GM18868 (cell line): ENCODE data around the gene ACOT9.
"Not testable (repeated sequence)": the region's sequence is repeated elsewhere in the genome, so short reads cannot be mapped to it uniquely, and the experiment has no call there.

Experiments used
- ATAC-seq: cut with Tn5 transposase; IDR thresholded peaks from one replicate; pipeline ENCODE4 v1.9.1; 2021; ENCODE audit warnings: mild to moderate bottlenecking, moderate library complexity; ENCODE audit not compliant: unreplicated experiment

The ACOT9 gene, protein sequence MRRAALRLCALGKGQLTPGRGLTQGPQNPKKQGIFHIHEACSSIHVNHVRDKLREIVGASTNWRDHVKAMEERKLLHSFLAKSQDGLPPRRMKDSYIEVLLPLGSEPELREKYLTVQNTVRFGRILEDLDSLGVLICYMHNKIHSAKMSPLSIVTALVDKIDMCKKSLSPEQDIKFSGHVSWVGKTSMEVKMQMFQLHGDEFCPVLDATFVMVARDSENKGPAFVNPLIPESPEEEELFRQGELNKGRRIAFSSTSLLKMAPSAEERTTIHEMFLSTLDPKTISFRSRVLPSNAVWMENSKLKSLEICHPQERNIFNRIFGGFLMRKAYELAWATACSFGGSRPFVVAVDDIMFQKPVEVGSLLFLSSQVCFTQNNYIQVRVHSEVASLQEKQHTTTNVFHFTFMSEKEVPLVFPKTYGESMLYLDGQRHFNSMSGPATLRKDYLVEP

DNA sequence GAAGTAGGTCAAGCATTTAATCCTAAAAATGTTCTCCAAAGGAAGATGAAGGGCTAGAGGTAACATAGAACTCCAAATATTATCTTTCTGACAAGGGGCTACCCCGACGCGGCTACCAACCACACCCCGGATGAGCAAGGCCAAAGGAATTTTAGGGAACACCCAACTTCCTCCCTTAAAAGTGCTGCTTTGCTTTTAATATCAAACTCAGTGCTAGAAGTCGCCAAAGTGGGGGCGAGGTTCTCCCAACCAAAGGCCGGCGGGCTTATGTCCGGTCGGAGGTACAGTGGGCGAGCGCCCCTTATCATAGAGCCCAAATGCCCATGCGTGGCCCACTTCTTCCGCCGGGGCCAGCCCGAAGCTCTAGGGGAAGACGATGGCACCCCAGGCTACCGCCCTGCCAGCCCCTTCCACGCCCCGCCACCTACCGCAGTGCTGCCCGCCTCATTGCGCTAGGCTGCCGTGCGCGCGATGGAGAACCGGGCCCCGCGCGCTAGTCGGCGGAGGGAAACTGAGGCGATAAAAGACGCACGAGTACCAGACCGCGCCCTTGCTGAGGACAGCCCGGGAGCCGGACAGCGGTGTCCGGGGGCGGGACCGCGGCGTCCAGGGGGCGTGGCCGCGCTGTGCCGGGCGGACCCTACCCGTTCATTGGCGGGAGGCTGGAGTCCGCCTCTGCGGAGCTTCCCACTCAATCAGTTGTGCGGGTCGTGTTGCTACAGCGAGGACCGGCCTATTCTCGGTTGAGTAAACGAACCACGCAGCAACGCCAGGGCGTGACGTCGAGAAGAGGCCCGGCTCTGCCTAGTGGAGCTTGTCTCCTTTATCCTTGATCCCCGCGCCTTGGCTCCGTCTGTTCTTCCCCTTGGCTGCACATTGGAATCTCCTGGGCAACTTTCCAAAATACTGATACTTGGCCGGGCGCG, at the start of gene ACOT9:
TSS of gene ACOT9 (minus strand) at position 580 of the 926 bp plus-strand sequence. CDS start at position 448, 132 bp downstream.
- ATAC-seq, result peak; percentile 96

GRCh38 chrX:23790155-23790497, 47.0 kb upstream of the ACOT9 start:
- ATAC-seq, result no peak

DNA sequence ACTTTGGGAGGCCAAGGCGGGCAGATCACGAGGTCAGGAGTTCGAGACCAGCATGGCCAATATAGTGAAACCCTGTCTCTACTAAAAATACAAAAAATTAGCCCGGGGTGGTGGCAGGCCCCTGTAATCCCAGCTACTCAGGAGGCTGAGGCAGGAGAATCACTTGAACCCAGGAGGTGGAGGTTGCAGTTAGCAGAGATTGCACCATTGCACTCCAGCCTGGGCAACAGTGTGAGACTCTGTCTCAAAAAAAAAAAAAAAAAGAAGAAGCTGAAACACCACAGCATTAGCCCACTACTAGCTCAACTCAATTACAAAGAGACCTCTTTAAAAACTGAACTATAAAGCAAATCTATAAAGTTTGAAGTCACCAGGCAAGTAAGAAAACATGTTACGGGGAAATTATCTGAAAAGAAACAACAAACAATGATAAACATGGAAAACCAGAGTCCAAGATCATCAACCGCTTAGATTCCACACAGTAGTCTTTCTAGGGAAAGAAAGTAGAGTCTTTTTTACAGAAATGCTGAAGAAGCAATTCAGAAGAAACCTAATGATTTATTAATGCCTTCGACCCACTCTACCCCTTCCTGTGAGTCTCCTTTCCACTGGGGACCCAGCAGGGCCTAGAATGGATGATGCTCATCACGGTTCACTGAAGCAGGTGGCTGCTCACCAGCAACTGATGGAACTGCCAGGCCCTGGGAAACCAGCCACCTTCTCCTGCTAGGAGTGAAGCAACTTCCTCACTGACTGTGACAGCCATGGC, 46.5 kb upstream of the ACOT9 start:
- ATAC-seq, result no peak

DNA sequence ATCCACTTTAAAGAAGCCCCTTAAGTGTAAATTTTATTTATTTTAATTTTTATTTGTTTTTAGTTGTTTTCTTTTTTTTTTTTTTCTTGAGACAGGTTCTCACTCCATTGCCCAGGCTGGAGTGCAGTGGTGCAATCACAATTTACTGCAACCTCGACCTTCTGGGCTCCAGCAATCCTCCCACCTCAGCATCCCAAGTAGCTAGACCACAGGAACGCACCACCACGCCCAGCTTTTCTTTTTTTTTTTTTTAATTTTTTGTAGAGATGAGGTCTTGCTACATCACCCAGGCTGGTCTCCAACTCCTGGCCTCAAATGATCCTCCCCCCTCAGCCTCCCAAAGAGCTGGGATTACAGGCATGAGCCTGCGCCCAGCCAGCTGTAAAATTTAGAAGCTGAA, 45.9 kb upstream of the ACOT9 start:
- ATAC-seq, result no peak

DNA sequence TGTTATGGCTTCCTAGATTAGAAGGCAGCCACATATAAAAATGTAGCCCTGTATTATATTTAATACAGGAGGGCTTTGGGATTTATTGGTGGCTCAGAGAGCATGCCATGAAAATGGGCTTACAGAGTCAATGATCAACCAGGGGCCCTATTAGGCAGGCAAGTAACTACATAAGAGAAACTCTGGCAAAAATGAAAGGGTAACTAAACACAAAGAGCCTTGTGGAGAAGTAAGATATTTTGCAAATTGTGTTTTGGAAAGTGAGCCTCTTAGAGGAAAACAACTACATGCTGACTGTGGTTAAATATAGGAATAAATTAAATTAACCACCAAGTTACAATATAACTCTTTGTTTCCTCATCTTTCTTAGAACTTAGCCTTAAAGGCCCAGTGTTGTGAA, 45.4 kb upstream of the ACOT9 start:
- no peak for ATAC-seq

DNA sequence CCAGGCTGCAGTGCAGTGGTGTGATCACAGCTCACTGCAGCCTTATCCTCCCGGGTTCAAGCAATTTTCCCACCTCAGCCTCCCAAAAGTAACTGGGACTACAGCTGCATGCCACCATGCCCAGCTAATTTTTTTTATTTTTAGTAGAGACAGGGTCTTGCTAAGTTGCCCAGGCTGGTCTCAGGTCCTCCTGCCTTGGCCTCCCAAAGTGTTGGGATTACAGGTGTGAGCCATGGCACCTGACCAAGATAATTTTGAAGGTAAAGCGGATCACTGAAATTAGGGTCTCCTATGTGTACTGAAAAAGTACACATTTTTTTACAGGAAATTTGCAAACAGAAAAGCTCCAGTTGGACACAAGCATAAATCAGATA, 44.7 kb upstream of the ACOT9 start:
- ATAC-seq, result no peak

DNA sequence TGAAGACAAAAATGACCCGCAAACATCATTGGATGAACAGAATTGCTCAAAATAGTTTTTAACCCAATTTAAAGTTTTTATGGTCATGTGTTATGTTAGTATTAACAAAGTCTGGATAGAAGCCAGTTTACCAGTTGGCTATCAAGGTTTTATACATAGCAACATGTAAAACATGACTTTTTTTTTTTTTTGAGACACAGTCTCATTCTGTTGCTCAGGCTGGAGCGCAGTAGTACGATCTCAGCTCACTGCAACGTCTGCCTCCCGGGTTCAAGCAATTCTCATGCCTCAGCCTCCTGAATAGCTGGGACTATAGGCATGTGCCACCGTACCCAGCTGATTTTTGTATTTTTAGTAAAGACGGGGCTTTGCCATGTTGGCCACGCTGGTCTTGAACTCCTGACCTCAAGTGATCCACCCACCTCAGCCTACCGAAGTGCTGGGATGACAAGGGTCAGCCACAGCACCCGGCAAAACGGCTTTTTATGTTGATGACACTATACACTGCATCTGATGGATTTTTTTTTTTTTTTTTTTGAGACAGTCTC, 43.3 kb upstream of the ACOT9 start:
- no peak for ATAC-seq

DNA sequence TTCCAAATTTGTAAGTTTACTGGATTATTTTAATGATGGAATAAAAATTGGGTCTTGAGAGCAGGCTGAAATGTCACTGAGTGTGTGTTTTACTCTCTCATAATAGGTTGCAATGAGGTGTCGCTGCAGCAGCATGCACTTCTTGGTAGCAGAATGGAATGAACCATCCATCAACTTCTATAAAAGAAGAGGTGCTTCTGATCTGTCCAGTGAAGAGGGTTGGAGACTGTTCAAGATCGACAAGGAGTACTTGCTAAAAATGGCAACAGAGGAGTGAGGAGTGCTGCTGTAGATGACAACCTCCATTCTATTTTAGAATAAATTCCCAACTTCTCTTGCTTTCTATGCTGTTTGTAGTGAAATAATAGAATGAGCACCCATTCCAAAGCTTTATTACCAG, 42.5 kb upstream of the ACOT9 start:
- no peak for ATAC-seq

- no peak for ATAC-seq
Observed at GRCh38 chrX:23784470-23785331, 41.6 kb upstream of the ACOT9 start.

GRCh38 chrX:23783589-23784469, 40.8 kb upstream of the ACOT9 start:
- ATAC-seq, result no peak

DNA sequence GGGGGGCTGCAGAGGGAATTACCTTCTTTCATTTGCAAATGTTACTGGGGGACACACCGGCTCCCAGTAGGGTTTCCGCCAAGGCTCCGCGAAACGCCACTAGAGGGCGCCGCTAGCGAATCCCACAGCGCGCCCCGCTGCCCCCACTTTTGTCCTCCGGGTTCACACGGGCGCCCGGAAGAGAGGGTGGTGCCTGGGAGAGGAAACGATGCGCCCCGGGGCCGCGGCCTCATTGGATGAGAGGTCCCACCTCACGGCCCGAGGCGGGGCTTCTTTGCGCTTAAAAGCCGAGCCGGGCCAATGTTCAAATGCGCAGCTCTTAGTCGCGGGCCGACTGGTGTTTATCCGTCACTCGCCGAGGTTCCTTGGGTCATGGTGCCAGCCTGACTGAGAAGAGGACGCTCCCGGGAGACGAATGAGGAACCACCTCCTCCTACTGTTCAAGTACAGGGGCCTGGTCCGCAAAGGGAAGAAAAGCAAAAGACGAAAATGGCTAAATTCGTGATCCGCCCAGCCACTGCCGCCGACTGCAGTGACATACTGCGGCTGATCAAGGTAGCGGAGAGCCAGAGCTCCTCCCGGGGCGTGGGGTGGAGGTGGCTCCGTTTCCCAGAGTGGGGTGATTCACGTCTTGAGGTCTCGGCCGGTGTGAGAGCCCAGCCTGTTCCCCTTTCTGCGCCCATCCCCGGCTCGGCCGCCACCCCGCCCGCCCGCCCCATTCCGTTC, 40.0 kb upstream of the ACOT9 start, which contains the start of gene SAT1:
TSS of gene SAT1 (plus strand) at position 311 of the 726 bp plus-strand sequence. CDS start at position 490, 179 bp downstream.
- peak; percentile 88 for ATAC-seq

GRCh38 chrX:23782455-23782854, 39.4 kb upstream of the ACOT9 start:
- no peak for ATAC-seq

DNA sequence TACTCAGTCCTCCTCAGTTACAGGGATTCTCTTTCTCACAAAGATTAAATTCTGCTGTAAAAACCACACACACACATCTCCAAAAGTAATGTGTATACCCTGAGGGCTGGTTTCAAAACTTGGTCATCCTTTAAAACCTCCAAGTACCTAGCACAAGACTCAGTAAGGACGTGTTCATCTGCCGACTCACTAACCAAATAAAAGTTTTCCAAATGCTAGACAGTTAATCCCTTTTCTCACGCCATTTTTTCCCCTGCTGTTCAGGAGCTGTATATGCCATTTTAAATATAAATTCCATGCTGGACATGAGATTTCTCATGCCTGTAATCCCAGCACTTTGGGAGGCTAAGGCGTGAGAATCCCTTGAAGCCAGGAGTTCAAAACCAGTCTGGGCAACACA, 35.9 kb upstream of the ACOT9 start:
- no peak for ATAC-seq

- no peak for ATAC-seq
Observed at GRCh38 chrX:23776363-23776762, 33.3 kb upstream of the ACOT9 start.

GRCh38 chrX:23773601-23774175, 30.6 kb upstream of the ACOT9 start:
- ATAC-seq, result peak; percentile 92

- not testable (repeated sequence) for ATAC-seq
Observed at GRCh38 chrX:23771086-23771485, 28.0 kb upstream of the ACOT9 start.

DNA sequence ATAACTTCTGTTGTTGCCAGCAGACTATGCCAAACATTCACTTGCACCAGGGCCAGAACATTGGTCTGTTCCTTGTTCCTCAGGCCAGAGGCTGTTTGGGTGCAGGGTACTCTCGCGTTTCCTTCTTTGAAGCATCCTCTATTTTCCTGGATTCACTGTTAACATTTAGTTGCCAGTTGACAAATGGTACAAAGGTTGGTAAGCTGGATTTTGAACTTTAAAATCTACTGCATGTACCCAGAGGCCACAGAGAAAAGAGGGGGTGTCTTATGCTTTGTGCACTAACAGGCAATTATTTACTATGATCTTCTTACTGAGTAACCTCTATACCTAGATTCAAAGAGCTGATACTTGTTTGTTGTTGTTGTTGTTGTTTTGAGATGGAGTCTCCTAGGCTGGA, 27.1 kb upstream of the ACOT9 start:
- no peak for ATAC-seq
